Measurements from ENCODE around the gene PLEKHA5.

The PLEKHA5 gene

DNA sequence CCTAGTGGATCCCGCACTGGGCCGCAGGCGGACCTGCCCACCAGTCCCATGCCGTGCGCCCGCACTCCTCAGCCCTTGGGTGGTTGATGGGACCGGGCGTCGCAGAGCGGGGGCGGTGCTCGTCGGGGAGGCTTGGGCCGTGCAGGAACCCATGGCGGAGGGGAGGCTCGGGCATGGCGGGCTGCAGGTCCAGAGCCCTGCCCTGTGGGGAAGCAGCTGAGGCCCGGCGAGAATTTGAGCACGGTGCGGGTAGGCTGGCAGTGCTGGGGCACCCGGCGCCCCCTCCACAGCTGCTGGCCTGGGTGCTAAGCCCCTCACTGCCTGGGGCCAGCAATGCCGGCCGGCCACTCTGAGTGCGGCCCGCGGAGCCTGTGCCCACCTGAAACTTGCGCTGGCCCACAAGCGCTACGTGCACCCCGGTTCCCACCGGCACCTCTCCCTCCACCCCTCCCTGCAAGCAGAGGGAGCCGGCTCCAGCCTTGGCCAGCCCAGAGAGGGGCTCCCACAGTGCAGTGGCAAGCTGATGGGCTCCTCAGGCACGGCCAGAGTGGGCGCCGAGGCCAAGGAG, 100.8 kb downstream of the PLEKHA5 start:
- Histone ChIP-seq H3K4me3 (ENCODE audit: low read depth, low read length) (no peak overlapping the region), H3K4me1 (peaks cover 12% of the 10 kb centered on the region), H3K9ac (no peak overlapping the region), H3K79me2 (peaks cover 4% of the 10 kb centered on the region), H3K9me3 (ENCODE audit: control insufficient read depth, low read length) (no peaks in the 10 kb centered on the region), H3K4me2 (ENCODE audit: low read length) (no peak overlapping the region), H3K27me3 (ENCODE audit: control insufficient read depth, insufficient read depth, low read length) (no peaks in the 10 kb centered on the region), H3K36me3 (ENCODE audit: control insufficient read depth, insufficient read depth, low read length) (no peaks in the 10 kb centered on the region), H3K27ac (no peak overlapping the region), H2AFZ (no peak overlapping the region)
- TF ChIP-seq, protein P1, sequence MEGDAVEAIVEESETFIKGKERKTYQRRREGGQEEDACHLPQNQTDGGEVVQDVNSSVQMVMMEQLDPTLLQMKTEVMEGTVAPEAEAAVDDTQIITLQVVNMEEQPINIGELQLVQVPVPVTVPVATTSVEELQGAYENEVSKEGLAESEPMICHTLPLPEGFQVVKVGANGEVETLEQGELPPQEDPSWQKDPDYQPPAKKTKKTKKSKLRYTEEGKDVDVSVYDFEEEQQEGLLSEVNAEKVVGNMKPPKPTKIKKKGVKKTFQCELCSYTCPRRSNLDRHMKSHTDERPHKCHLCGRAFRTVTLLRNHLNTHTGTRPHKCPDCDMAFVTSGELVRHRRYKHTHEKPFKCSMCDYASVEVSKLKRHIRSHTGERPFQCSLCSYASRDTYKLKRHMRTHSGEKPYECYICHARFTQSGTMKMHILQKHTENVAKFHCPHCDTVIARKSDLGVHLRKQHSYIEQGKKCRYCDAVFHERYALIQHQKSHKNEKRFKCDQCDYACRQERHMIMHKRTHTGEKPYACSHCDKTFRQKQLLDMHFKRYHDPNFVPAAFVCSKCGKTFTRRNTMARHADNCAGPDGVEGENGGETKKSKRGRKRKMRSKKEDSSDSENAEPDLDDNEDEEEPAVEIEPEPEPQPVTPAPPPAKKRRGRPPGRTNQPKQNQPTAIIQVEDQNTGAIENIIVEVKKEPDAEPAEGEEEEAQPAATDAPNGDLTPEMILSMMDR (IDR thresholded peaks at IDR 0.05) = no peak

DNA sequence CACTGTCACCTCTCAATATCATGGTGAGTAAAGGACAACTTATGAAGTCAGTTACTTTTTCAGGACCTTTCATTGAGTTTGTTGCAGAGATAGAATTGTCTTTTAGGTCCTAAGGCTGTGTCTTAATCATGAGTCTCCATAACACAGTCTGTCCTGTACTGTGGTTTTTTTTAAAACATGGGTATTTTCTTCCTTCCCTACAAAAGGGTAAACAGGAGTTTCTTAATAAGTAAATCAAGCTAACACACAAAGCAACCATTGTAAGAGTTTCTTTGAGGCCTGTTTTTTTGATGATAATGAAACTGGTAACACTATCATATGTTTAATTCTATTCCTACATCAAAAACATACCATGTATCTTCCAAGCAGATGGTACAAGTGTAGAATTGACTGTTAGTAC, 101.4 kb downstream of the PLEKHA5 start:
- Histone ChIP-seq H3K27me3 (ENCODE audit: control insufficient read depth, insufficient read depth, low read length) (no peaks in the 10 kb centered on the region), H3K79me2 (no peaks in the 10 kb centered on the region), H3K36me3 (ENCODE audit: control insufficient read depth, insufficient read depth, low read length) (no peaks in the 10 kb centered on the region), H3K9me3 (ENCODE audit: control insufficient read depth, low read length) (no peaks in the 10 kb centered on the region), H3K9ac (no peak overlapping the region), H3K4me2 (ENCODE audit: low read length) (no peak overlapping the region), H2AFZ (no peak overlapping the region), H3K4me3 (ENCODE audit: low read depth, low read length) (no peak overlapping the region), H3K27ac (no peak overlapping the region), H3K4me1 (peaks cover 15% of the 10 kb centered on the region)
- TF ChIP-seq, protein P1 (IDR thresholded peaks at IDR 0.05) = no peak

DNA sequence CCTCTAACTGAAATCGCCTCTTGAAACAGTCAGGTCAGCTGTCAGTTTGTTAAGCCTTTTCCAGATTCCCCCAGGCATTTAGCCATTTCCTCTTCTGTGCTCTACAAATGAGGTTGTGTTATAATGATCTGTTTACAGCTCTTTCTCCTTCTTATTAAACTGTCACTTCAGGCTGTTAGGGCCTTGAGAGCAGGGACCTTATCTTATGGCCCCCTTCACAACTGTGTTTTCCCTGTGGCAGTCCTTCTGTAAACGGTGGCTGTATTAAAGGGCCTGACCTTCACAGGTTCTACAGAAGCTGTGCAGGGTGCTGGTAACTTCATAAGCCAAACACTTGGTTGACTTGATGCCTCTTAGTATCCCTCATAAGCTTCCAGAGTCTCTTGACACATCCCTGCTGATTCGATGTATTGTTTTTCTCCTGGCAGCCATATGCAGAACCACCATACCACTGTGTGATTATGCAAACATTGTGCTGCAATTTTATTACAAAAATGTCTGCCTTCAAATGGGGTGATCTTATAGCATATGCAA, 104.7 kb downstream of the PLEKHA5 start:
- Histone ChIP-seq H3K4me2 (ENCODE audit: low read length) (no peak overlapping the region), H3K36me3 (ENCODE audit: control insufficient read depth, insufficient read depth, low read length) (no peaks in the 10 kb centered on the region), H3K4me1 (peaks cover 15% of the 10 kb centered on the region), H3K9me3 (ENCODE audit: control insufficient read depth, low read length) (no peaks in the 10 kb centered on the region), H3K27me3 (ENCODE audit: control insufficient read depth, insufficient read depth, low read length) (no peaks in the 10 kb centered on the region), H3K4me3 (ENCODE audit: low read depth, low read length) (no peak overlapping the region), H3K27ac (peak overlapping the region; percentile 0), H3K79me2 (no peaks in the 10 kb centered on the region), H2AFZ (peak overlapping the region; percentile 0), H3K9ac (no peak overlapping the region)
- TF ChIP-seq, protein P1 (IDR thresholded peaks at IDR 0.05) = no peak

DNA sequence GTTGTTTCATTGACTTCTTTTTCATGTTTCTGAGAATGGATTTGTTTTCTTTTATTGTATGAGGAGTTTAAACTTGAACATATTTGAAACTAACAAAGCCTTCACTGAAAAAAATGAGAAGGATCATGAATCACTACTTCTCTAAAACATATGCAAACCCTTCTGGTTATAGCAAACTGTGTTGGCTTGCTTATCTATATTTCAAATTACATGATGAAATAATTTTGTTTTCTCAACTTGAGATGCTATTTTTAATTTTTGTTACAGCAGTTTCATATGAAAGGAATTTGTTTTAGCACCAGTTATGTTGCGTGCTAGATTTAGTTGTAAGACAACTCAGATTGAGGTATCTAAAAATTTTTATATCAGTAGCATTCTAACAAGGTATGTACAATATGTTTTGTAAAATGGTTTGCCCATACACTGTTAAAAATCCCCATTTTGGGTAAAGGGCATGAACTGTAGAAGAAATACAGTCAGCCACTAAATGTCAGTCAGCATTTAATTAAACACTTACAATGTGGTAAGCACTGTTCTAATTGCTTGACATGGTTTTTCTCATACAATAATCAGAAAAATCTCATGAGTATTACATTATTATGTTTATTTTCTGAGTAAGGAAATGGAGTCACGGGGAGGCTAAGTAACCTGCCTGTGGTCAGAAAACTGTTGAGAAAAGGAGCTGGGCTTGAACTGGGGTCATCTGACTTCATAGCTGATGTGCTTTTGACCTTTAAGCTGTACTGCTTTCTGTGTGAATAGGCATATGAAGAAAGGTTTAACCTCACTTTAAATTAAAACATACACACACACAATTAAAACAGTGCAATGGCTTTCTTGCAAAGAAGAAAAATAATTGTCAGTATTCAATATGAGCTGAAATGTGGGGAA, 105.7 kb downstream of the PLEKHA5 start:
- Histone ChIP-seq H3K4me2 (ENCODE audit: low read length) (no peak overlapping the region), H3K4me1 (peaks cover 15% of the 10 kb centered on the region), H3K27me3 (ENCODE audit: control insufficient read depth, insufficient read depth, low read length) (no peaks in the 10 kb centered on the region), H3K9me3 (ENCODE audit: control insufficient read depth, low read length) (no peaks in the 10 kb centered on the region), H3K27ac (no peak overlapping the region), H3K36me3 (ENCODE audit: control insufficient read depth, insufficient read depth, low read length) (no peaks in the 10 kb centered on the region), H2AFZ (no peak overlapping the region), H3K4me3 (ENCODE audit: low read depth, low read length) (no peak overlapping the region), H3K79me2 (no peaks in the 10 kb centered on the region), H3K9ac (no peak overlapping the region)
- TF ChIP-seq, protein P1 (IDR thresholded peaks at IDR 0.05) = no peak

Data from parathyroid adenoma (tissue), 2 donors.